Measurements from ENCODE around the gene IL17D. TPM values are rescaled to one million over a fixed set of nuclear protein-coding genes. Genes with fewer than 3 reads are reported as not detected.

The IL17D gene
- total and polyA plus RNA-seq, 2 experiments from 2014 or later, result 1.6 to 2.3 TPM

DNA sequence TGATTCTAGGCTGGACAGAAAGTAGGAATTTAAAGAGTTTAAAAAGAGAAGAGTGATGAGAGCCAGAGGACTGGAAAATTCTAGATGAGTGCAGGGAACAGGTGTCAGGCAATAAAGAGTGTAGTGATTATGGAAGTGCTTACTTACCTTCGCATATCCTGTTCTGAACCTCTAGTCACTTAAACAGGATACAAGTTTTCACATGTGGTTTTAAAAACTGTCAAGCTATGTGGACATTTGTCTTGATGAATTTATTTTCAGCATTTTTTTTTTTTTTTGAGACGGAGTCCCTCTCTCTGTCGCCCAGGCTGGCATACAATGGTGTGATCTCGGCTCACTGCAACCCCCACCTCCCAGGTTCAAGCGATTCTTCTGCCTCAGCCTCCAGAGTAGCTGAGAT is 34.3 kb upstream of the IL17D start:
- Histone ChIP-seq H3K4me1 (ENCODE audit: insufficient read depth) (no peaks in the 10 kb centered on the region), H4K20me1 (replicated peaks; ENCODE audit: insufficient read depth) (no peaks in the 10 kb centered on the region), H3K36me3 (ENCODE audit: insufficient read depth) (no peaks in the 10 kb centered on the region), H2AFZ (no peak overlapping the region), H3K4me2 (no peak overlapping the region), H3K27me3 (ENCODE audit: insufficient read depth) (no peaks in the 10 kb centered on the region), H3K9me2 (ENCODE audit: insufficient read depth) (no peaks in the 10 kb centered on the region), H3F3A (replicated peaks; ENCODE audit: low read depth) (no peaks in the 10 kb centered on the region), H3K4me3 (no peak overlapping the region), H3K79me2 (replicated peaks; ENCODE audit: insufficient read depth) (no peaks in the 10 kb centered on the region), H3K27ac (ENCODE audit: low read depth) (no peak overlapping the region)
- ATAC-seq (no peak), DNase-seq (ENCODE audit: low spot score) (no peak)
- Mint-ChIP-seq H3K4me1 (no peaks in the 10 kb centered on the region), H3K4me3 (no peak overlapping the region), H3K27ac (no peak overlapping the region), H3K9me3 (no peaks in the 10 kb centered on the region; the same call in 2 of the 3 replicates), H3K36me3 (ENCODE audit: low read depth) (no peaks in the 10 kb centered on the region), H3K27me3 (ENCODE audit: insufficient read depth, low read depth, poor library complexity) (no peaks in the 10 kb centered on the region)
- TF ChIP-seq ZNF331 (CRISPR knock-in tag; IDR thresholded peaks at IDR 0.05; ENCODE audit: low read depth) (no peak), EZH2phosphoT487 (IDR thresholded peaks at IDR 0.05; ENCODE audit: unreplicated experiment) (no peak), ZNF462 (CRISPR knock-in tag; IDR thresholded peaks at IDR 0.05) (no peak), EZH2 (IDR thresholded peaks at IDR 0.05; ENCODE audit: low read depth, unreplicated experiment) (no peak), STAT1 (IDR thresholded peaks at IDR 0.05; ENCODE audit: unreplicated experiment) (no peak)
- TF ChIP-seq, protein P1, sequence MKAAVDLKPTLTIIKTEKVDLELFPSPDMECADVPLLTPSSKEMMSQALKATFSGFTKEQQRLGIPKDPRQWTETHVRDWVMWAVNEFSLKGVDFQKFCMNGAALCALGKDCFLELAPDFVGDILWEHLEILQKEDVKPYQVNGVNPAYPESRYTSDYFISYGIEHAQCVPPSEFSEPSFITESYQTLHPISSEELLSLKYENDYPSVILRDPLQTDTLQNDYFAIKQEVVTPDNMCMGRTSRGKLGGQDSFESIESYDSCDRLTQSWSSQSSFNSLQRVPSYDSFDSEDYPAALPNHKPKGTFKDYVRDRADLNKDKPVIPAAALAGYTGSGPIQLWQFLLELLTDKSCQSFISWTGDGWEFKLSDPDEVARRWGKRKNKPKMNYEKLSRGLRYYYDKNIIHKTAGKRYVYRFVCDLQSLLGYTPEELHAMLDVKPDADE (IDR thresholded peaks at IDR 0.05), result no peak

All from GM23338 (cell line).